T47D (cell line): Measurements from ENCODE around the gene BCAS3.
"Not testable (repeated sequence)": the region's sequence is repeated elsewhere in the genome, so short reads cannot be mapped to it uniquely, and the experiment has no call there.

Experiments used
- DNase-seq, 2 experiments: peaks; one replicate each; pipeline versions ENCODE4 v3.0.0 to v3.0.0-alpha.2; 2011 to 2012; ENCODE audit warnings: low read depth in 1 of 2, low spot score in 1 of 2
- JUND ChIP-seq: IDR thresholded peaks from 2 replicates; pipeline ENCODE4 v1.6.1; 2012; ENCODE audit warnings: low read depth
- in situ Hi-C: cut with HindIII; loops from 2 replicates; pipeline ENCODE4 v1.10.0; 2016; ENCODE audit warnings: low sequenced_read_pairs, low pct_unique_long_range_greater_than_20kb

The BCAS3 gene

GRCh38 chr17:61136296-61136695, 458.6 kb downstream of the BCAS3 start:
- in situ Hi-C loops, result no loop called here
- TF ChIP-seq JUND, result no peak
- no peak for DNase-seq

GRCh38 chr17:61139219-61139618, 461.6 kb downstream of the BCAS3 start:
- DNase-seq, result peak in 1 of 2 experiments; percentile 7
- in situ Hi-C loops, result no loop called here
- TF ChIP-seq JUND, result no peak

- in situ Hi-C loops, result no loop called here
- TF ChIP-seq JUND, result no peak
- DNase-seq, result no peak
Measured at GRCh38 chr17:61140081-61140786, 462.6 kb downstream of the BCAS3 start.

- no peak for TF ChIP-seq JUND
- DNase-seq, result no peak
- in situ Hi-C loops, result no loop called here
Measured at GRCh38 chr17:61143026-61143425, 465.4 kb downstream of the BCAS3 start.

- in situ Hi-C loops, result no loop called here
- TF ChIP-seq JUND, result no peak
- DNase-seq, result no peak
Measured at GRCh38 chr17:61144137-61144536, 466.5 kb downstream of the BCAS3 start.

GRCh38 chr17:61144617-61145564, 467.2 kb downstream of the BCAS3 start:
- no peak for TF ChIP-seq JUND
- no peak for DNase-seq
- in situ Hi-C loops, result no loop called here

- DNase-seq, in situ Hi-C loops: not testable (repeated sequence)
Measured at GRCh38 chr17:61146833-61147232, 469.2 kb downstream of the BCAS3 start.

GRCh38 chr17:61149106-61149825, 471.6 kb downstream of the BCAS3 start:
- in situ Hi-C loops, result no loop called here
- no peak for TF ChIP-seq JUND
- no peak for DNase-seq

GRCh38 chr17:61149862-61150362, 472.3 kb downstream of the BCAS3 start:
- in situ Hi-C loops, result no loop called here
- TF ChIP-seq JUND, result no peak
- DNase-seq, result peak in 1 of 2 experiments; percentile 39

- DNase-seq, result no peak
- in situ Hi-C loops, result no loop called here
- TF ChIP-seq JUND, result no peak
Measured at GRCh38 chr17:61150686-61151299, 473.1 kb downstream of the BCAS3 start.

GRCh38 chr17:61152898-61153297, 475.2 kb downstream of the BCAS3 start:
- in situ Hi-C loops, result no loop called here
- TF ChIP-seq JUND, result no peak
- DNase-seq, result no peak

GRCh38 chr17:61155590-61156237, 478.1 kb downstream of the BCAS3 start:
- DNase-seq, result no peak
- no peak for TF ChIP-seq JUND
- in situ Hi-C loops, result no loop called here
